GM12878 (cell line): ENCODE data around the gene PAM. TPM values are rescaled to one million over a fixed set of nuclear protein-coding genes. Genes with fewer than 3 reads are reported as not detected.

Experiments
- ATAC-seq: fragments of 200-7000 bp; cut with Tn5 transposase; 3 replicates; pipeline ENCODE4 v1.9.1; 2020; ENCODE audit warnings: mild to moderate bottlenecking, moderate library complexity
- BruUV-seq: library from RNA; stranded (reverse); fragments of 400-500 nt; replicated peaks from 2 replicates; lab custom pipeline; 2021; lab: Mats Ljungman, UMichigan
- CTCF ChIA-PET: fragments of 300-600 bp; sonication (Branson Sonifier 250); formaldehyde crosslinking; extraction: SDS; loops from one replicate; lab custom pipeline; 2021; ENCODE audit warnings: inconsistent platforms; lab: Yijun Ruan, JAX
- POLR2A ChIA-PET: fragments of 350-600 bp; formaldehyde crosslinking; extraction: SDS; loops from one replicate; lab custom pipeline; 2021; ENCODE audit warnings: inconsistent platforms; lab: Charles Lee
- RAD21 ChIA-PET: fragments of 300-600 bp; sonication (Branson Sonifier 250); formaldehyde crosslinking; loops from one replicate; lab custom pipeline; 2023; ENCODE audit warnings: antibody characterized with exemption; ENCODE audit not compliant: unreplicated experiment; lab: Charles Lee
- SMC1A ChIA-PET: fragments of 300-600 bp; sonication (Branson Sonifier 250); formaldehyde crosslinking; loops from one replicate; lab custom pipeline; 2023; ENCODE audit not compliant: unreplicated experiment, uncharacterized antibody; lab: Charles Lee
- DNase-seq: peaks from one replicate; pipeline ENCODE4 v3.0.0-alpha.2; 2011; ENCODE audit warnings: low read depth, low spot score
- FAIRE-seq: peaks from 3 replicates; lab custom pipeline; 2011; peaks lifted over from hg19 to GRCh38; lab: Jason Lieb, UNC
- H2AFZ ChIP-seq: 2 replicates; pipeline ENCODE4 v1.6.0; 2011; ENCODE audit warnings: low read depth, low read length, control low read depth; ENCODE audit not compliant: control insufficient read depth
- H3K27ac ChIP-seq: 2 replicates; pipeline ENCODE4 v1.5.1; 2011; ENCODE audit warnings: control low read depth; ENCODE audit not compliant: control insufficient read depth, insufficient read depth
- H3K27me3 ChIP-seq, 2 experiments: replicated peaks in 1 of 2; 2 replicates each; pipeline versions ENCODE4 v1.6.0 to v1.6.1; 2011; ENCODE audit warnings: low read length in 1 of 2; ENCODE audit not compliant: control insufficient read depth in 2 of 2, insufficient read depth in 2 of 2
- H3K36me3 ChIP-seq, 2 experiments: 2 replicates each; pipeline ENCODE4 v1.5.1; 2011; ENCODE audit warnings: low read length in 1 of 2; ENCODE audit not compliant: control insufficient read depth in 2 of 2, insufficient read depth in 2 of 2
- H3K4me1 ChIP-seq: 2 replicates; pipeline ENCODE4 v1.6.1; 2011; ENCODE audit warnings: mild to moderate bottlenecking, low read length, moderate library complexity, mixed read lengths; ENCODE audit not compliant: control insufficient read depth, insufficient read depth
- H3K4me2 ChIP-seq: 2 replicates; pipeline ENCODE4 v1.6.0; 2011; ENCODE audit warnings: control low read depth; ENCODE audit not compliant: control insufficient read depth, insufficient read depth
- H3K4me3 ChIP-seq: fragments of 200-600 bp; sonication (generic); 2 replicates; pipeline ENCODE4 v1.5.1; 2016
- H3K79me2 ChIP-seq: 2 replicates; pipeline ENCODE4 v1.6.0; 2011; ENCODE audit warnings: low read length; ENCODE audit not compliant: control insufficient read depth, insufficient read depth
- H3K9ac ChIP-seq: 2 replicates; pipeline ENCODE4 v1.8.0; 2011; ENCODE audit warnings: low read length, control low read depth, mixed read lengths; ENCODE audit not compliant: control insufficient read depth, insufficient read depth
- H3K9me3 ChIP-seq: replicated peaks from 3 replicates; pipeline ENCODE4 v1.5.1; 2011; ENCODE audit warnings: mild to moderate bottlenecking, low read length; ENCODE audit not compliant: control insufficient read depth, insufficient read depth
- H4K20me1 ChIP-seq: 2 replicates; pipeline ENCODE4 v1.6.0; 2011; ENCODE audit not compliant: control insufficient read depth, insufficient read depth
- CBFB ChIP-seq: IDR thresholded peaks from 2 replicates; pipeline ENCODE4 v1.6.1; 2016; ENCODE audit warnings: antibody characterized with exemption, low read depth
- CHD4 ChIP-seq: fragments of 200-600 bp; sonication (generic); IDR thresholded peaks from 2 replicates; pipeline ENCODE4 v1.6.1; 2016; ENCODE audit warnings: mild to moderate bottlenecking
- EED ChIP-seq: sonication (generic); IDR thresholded peaks from 2 replicates; pipeline ENCODE4 v1.6.1; 2016; ENCODE audit warnings: antibody characterized with exemption, low read depth
- EP300 ChIP-seq, 2 experiments: fragments of 150-350 bp in 1 of 2; IDR thresholded peaks; 2 replicates each; pipeline ENCODE4 v1.6.1; 2011 to 2012; ENCODE audit warnings: low read depth in 2 of 2, low read length in 2 of 2, borderline replicate concordance in 1 of 2, improper control_type of control experiment in 1 of 2, inconsistent platforms in 1 of 2; ENCODE audit not compliant: control insufficient read depth in 1 of 2
- FOXM1 ChIP-seq: IDR thresholded peaks from 2 replicates; pipeline ENCODE4 v1.6.1; 2012; ENCODE audit warnings: low read depth, mild to moderate bottlenecking, inconsistent platforms, low read length, moderate library complexity
- HDAC2 ChIP-seq: fragments of 200-600 bp; sonication (generic); IDR thresholded peaks from 2 replicates; pipeline ENCODE4 v1.6.1; 2017
- IKZF2 ChIP-seq, 2 experiments: fragments of 450-650 bp; IDR thresholded peaks; 2 replicates each; pipeline ENCODE4 v1.6.1; 2017; ENCODE audit warnings: mild to moderate bottlenecking in 2 of 2, moderate library complexity in 2 of 2
- KDM1A ChIP-seq: fragments of 200-600 bp; sonication (generic); IDR thresholded peaks from 2 replicates; pipeline ENCODE4 v1.6.1; 2016; ENCODE audit warnings: borderline replicate concordance
- MTA3 ChIP-seq: IDR thresholded peaks from 2 replicates; pipeline ENCODE4 v1.6.1; 2012; ENCODE audit warnings: low read length, inconsistent platforms, borderline replicate concordance
- POLR2A ChIP-seq: IDR thresholded peaks from 2 replicates; pipeline ENCODE4 v1.6.1; 2011; ENCODE audit warnings: low read depth, mild to moderate bottlenecking, low read length
- POLR2AphosphoS5 ChIP-seq: IDR thresholded peaks from 2 replicates; pipeline ENCODE4 v1.6.1; 2011; ENCODE audit warnings: mild to moderate bottlenecking, low read length, inconsistent platforms
- RAD51 ChIP-seq: fragments of 450-650 bp; IDR thresholded peaks from 2 replicates; pipeline ENCODE4 v1.6.1; 2016; ENCODE audit warnings: moderate library complexity, mild to moderate bottlenecking, inconsistent platforms
- TBL1XR1 ChIP-seq: IDR thresholded peaks from 2 replicates; pipeline ENCODE4 v1.6.1; 2012; ENCODE audit warnings: low read depth, low read length, improper control_type of control experiment
- TCF7 ChIP-seq: IDR thresholded peaks from 2 replicates; pipeline ENCODE4 v1.6.1; 2014; ENCODE audit warnings: antibody characterized with exemption, borderline replicate concordance
- ZBED1 ChIP-seq: IDR thresholded peaks from 2 replicates; pipeline ENCODE4 v1.6.1; 2016; ENCODE audit warnings: borderline replicate concordance
- ZNF622 ChIP-seq: fragments of 450-650 bp; IDR thresholded peaks from 2 replicates; pipeline ENCODE4 v1.6.1; 2017; ENCODE audit warnings: mild to moderate bottlenecking, inconsistent platforms
- WGBS: methylation state at CpG from one replicate; pipeline ENCODE4 v1.1.6; 2016; ENCODE audit warnings: low lambda C conversion rate; ENCODE audit not compliant: insufficient replicate concordance, insufficient coverage; ENCODE audit errors: missing lambda C conversion rate; 5-methylcytosine and 5-hydroxymethylcytosine counted together
- in situ Hi-C: fragments of 300-500 bp; cut with MboI; formaldehyde crosslinking; loops from 9 replicates; pipeline ENCODE4 v1.14.3; 2018; ENCODE audit warnings: mixed read lengths
- intact Hi-C: fragments of 100-400 bp; cut with micrococcal nuclease; formaldehyde crosslinking; loops from one replicate; pipeline ENCODE4 v1.14.2; 2022; ENCODE audit not compliant: unreplicated experiment
- polyA plus RNA-seq, 11 experiments: library from polyadenylated mRNA; depleted of rRNA in 4 of 11; unstranded in 6 of 11; stranded (reverse) in 5 of 11; fragments of >200 nt; fragmentation: Nextera tagmentation in 4 of 11; fragmentation: Illumina TruSeq in 1 of 11; extraction: Ambion mirVana in 4 of 11; extraction: Trizol in 1 of 11; gene quantifications; 1 replicate in 1 of 11; 2 replicates in 10 of 11; pipeline versions ENCODE4 v1.2.1 to v1.2.3, GENCODE V29; 2011 to 2016; ENCODE audit warnings: inconsistent platforms in 2 of 11, missing spikeins in 2 of 11, low read depth in 1 of 11
- total RNA-seq, 4 experiments: library from RNA; depleted of rRNA in 3 of 4; stranded (reverse); fragments of >200 nt in 3 of 4; fragmentation: Illumina TruSeq in 1 of 4; extraction: Trizol in 1 of 4; gene quantifications; 2 replicates each; pipeline versions ENCODE4 v1.2.1 to v1.2.3, GENCODE V29; 2013 to 2021
- TF ChIP-seq, protein P1 (sequence below): IDR thresholded peaks from 2 replicates; pipeline ENCODE4 v1.6.1; 2011; ENCODE audit warnings: low read depth, mild to moderate bottlenecking, low read length, moderate library complexity, borderline replicate concordance; ENCODE audit errors: extremely low read depth
- TF ChIP-seq, protein P2 (sequence below): IDR thresholded peaks from 2 replicates; pipeline ENCODE4 v1.6.1; 2012; ENCODE audit warnings: low read depth, low read length, improper control_type of control experiment
- TF ChIP-seq, protein P3 (sequence below): fragments of 450-650 bp; IDR thresholded peaks from 2 replicates; pipeline ENCODE4 v1.6.1; 2016; ENCODE audit warnings: mild to moderate bottlenecking

Gene PAM
- total and polyA plus RNA-seq, 10 of the 15 experiments (the other 5 are each of a cell fraction or from before 2014, with no cell fraction given) = 5.5 to 72.5 (median 15.4) TPM

DNA sequence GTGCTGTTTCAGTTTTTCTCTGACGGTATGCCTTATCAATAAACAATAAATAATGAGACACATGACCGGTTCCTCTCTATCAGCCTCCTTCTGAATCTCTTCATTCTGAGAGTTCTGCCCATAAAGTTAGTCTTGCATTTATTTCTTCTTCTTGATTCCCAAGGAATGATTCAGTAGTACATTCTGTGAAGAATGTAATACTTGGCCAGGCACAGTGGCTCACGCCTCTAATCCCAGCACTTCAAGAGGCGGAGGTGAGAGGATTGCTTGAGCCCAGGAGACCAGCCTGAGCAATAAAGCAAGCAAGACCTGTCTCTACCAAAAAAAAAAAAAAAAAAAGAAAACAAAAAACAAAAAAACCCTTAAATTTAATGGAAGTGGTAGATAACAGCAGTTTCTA, 53.9 kb downstream of the PAM start:
- Histone ChIP-seq H3K9ac (no peak overlapping the region), H3K4me2 (no peak overlapping the region), H3K79me2 (no peaks in the 10 kb centered on the region), H3K9me3 (no peaks in the 10 kb centered on the region), H2AFZ (no peak overlapping the region)
- 98% methylated on average over 4 of the region's 4 CpGs for WGBS
- DNase-seq (no peak), ATAC-seq (no peak)
- ChIA-PET CTCF (interaction anchor here (1.0 to 1.1 kb wide), 2 partner anchors 8 to 27 kb away, joined by 3 to 4 read pairs; no protein-coding TSS in a partner anchor), RAD21 (no interaction called here), POLR2A (interaction anchor here (0.6 to 1.2 kb wide), 4 partner anchors 15 to 1914 kb away, joined by 3 to 4 read pairs (median 4); no protein-coding TSS in a partner anchor)
- TF ChIP-seq RAD51 (no peak), EP300 (IDR thresholded peaks at IDR 0.05; ENCODE audit: borderline replicate concordance in 1 of 2, control insufficient read depth in 1 of 2, low read depth in 2 of 2, low read length in 2 of 2) (no peak), POLR2A (no peak), HDAC2 (no peak), EED (no peak), TCF7 (no peak), CHD4 (no peak), ZNF622 (no peak), TBL1XR1 (no peak), POLR2AphosphoS5 (no peak), KDM1A (no peak), MTA3 (no peak), FOXM1 (no peak), ZBED1 (no peak), CBFB (no peak), IKZF2 (IDR thresholded peaks at IDR 0.05) (no peak)
- TF ChIP-seq, protein P1, sequence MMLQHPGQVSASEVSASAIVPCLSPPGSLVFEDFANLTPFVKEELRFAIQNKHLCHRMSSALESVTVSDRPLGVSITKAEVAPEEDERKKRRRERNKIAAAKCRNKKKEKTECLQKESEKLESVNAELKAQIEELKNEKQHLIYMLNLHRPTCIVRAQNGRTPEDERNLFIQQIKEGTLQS = no peak
- TF ChIP-seq, protein P2, sequence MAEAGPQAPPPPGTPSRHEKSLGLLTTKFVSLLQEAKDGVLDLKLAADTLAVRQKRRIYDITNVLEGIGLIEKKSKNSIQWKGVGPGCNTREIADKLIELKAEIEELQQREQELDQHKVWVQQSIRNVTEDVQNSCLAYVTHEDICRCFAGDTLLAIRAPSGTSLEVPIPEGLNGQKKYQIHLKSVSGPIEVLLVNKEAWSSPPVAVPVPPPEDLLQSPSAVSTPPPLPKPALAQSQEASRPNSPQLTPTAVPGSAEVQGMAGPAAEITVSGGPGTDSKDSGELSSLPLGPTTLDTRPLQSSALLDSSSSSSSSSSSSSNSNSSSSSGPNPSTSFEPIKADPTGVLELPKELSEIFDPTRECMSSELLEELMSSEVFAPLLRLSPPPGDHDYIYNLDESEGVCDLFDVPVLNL = no peak
- TF ChIP-seq, protein P3, sequence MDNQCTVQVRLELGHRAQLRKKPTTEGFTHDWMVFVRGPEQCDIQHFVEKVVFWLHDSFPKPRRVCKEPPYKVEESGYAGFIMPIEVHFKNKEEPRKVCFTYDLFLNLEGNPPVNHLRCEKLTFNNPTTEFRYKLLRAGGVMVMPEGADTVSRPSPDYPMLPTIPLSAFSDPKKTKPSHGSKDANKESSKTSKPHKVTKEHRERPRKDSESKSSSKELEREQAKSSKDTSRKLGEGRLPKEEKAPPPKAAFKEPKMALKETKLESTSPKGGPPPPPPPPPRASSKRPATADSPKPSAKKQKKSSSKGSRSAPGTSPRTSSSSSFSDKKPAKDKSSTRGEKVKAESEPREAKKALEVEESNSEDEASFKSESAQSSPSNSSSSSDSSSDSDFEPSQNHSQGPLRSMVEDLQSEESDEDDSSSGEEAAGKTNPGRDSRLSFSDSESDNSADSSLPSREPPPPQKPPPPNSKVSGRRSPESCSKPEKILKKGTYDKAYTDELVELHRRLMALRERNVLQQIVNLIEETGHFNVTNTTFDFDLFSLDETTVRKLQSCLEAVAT = no peak
- TF ChIP-seq, all 136 proteins: peak for 0
- no TSS peak for BruUV-seq
- FAIRE-seq = no peak
- intact Hi-C loops (no loop called here), in situ Hi-C loops (no loop called here)
- SMC1A ChIA-PET = interaction anchor here (0.7 to 1.4 kb wide), 5 partner anchors 10 to 94 kb away, joined by 3 to 6 read pairs (median 4); no protein-coding TSS in a partner anchor
- no peaks in the 10 kb centered on the region; a peak in 1 of 4 replicates for H3K36me3 ChIP-seq
- no peaks in the 10 kb centered on the region for H4K20me1 ChIP-seq
- H3K27me3 ChIP-seq = no peaks in the 10 kb centered on the region
- no peaks in the 10 kb centered on the region for H3K4me1 ChIP-seq
- no peak overlapping the region for H3K4me3 ChIP-seq
- no peak overlapping the region for H3K27ac ChIP-seq
